Activated gamma-delta T cell treated with anti-CD3 and anti-CD28 coated beads, Interleukin-2, amount 50 U/mL, for 16 hours (primary cell): ENCODE results near the gene IFI27L2.

ENCODE experiments used
- DNase-seq: peaks from one replicate; pipeline ENCODE4 v3.0.0-alpha.2; 2020; ENCODE audit warnings: low read depth

Gene IFI27L2

GRCh38 chr14:94123296-94123695 is 6.1 kb downstream of the IFI27L2 start:
- DNase-seq = no peak

GRCh38 chr14:94122438-94122837 is 7.0 kb downstream of the IFI27L2 start:
- DNase-seq = no peak

- DNase-seq = no peak
Observed at GRCh38 chr14:94121485-94121884, 7.9 kb downstream of the IFI27L2 start.

- no peak for DNase-seq
Observed at GRCh38 chr14:94120667-94121340, 8.6 kb downstream of the IFI27L2 start.

GRCh38 chr14:94119071-94119470 is 10.3 kb downstream of the IFI27L2 start:
- DNase-seq = no peak

GRCh38 chr14:94117856-94118255 is 11.5 kb downstream of the IFI27L2 start:
- no peak for DNase-seq

GRCh38 chr14:94116701-94117100 is 12.7 kb downstream of the IFI27L2 start:
- no peak for DNase-seq

- no peak for DNase-seq
Observed at GRCh38 chr14:94115631-94116030, 13.8 kb downstream of the IFI27L2 start.

- DNase-seq = no peak
Observed at GRCh38 chr14:94115058-94115591, 14.3 kb downstream of the IFI27L2 start.

- no peak for DNase-seq
Observed at GRCh38 chr14:94114589-94115057, 14.8 kb downstream of the IFI27L2 start.

GRCh38 chr14:94113908-94114588 is 15.4 kb downstream of the IFI27L2 start:
- DNase-seq = no peak

- DNase-seq = no peak
Observed at GRCh38 chr14:94113490-94113889, 15.9 kb downstream of the IFI27L2 start.

- no peak for DNase-seq
Observed at GRCh38 chr14:94113073-94113472, 16.3 kb downstream of the IFI27L2 start.

- no peak for DNase-seq
Observed at GRCh38 chr14:94112513-94113063, 16.8 kb downstream of the IFI27L2 start.

GRCh38 chr14:94111276-94112095 is 17.9 kb downstream of the IFI27L2 start:
- DNase-seq = no peak

- no peak for DNase-seq
Observed at GRCh38 chr14:94110552-94111181, 18.7 kb downstream of the IFI27L2 start, which contains the start of gene IFI27. IFI27 (plus strand) TSS chr14:94110736.

GRCh38 chr14:94109915-94110250 is 19.5 kb downstream of the IFI27L2 start:
- DNase-seq = no peak

GRCh38 chr14:94104731-94105130 is 24.7 kb downstream of the IFI27L2 start:
- DNase-seq = no peak

GRCh38 chr14:94103554-94104150 is 25.8 kb downstream of the IFI27L2 start:
- no peak for DNase-seq

- no peak for DNase-seq
Observed at GRCh38 chr14:94102768-94103482, 26.5 kb downstream of the IFI27L2 start.

- DNase-seq = no peak
Observed at GRCh38 chr14:94101748-94102147, 27.7 kb downstream of the IFI27L2 start.
